ENCODE results near the gene SPCS3.
"Not testable (repeated sequence)": the region's sequence is repeated elsewhere in the genome, so short reads cannot be mapped to it uniquely, and the experiment has no call there.

Gene SPCS3

DNA sequence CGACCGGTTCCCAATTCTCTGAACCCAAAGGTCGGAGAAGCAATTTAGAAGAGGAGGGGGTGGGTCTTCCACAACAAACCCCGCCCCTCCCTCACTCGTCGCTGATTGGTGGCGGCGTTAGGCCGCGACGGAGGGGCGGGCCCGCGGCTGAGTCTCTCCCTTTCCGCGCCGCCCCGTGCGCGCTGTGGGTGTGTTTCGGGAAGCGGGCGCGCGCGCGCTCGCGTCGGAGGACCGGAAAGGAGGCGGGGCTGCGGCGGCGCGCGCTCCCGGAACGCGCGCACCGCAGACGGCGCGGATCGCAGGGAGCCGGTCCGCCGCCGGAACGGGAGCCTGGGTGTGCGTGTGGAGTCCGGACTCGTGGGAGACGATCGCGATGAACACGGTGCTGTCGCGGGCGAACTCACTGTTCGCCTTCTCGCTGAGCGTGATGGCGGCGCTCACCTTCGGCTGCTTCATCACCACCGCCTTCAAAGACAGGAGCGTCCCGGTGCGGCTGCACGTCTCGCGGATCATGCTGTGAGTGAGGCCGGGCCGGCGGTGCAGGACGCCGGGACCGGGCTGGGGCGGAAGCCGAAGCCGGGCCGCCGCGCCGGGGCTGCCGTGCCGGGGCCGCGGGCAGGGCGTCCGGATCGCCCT is at the start of gene SPCS3:
SPCS3 (plus strand) TSS at position 263 of the 636 bp plus-strand sequence; CDS start at position 374, 111 bp downstream.
- DNase-seq (ENCODE audit: low read depth) = peak; percentile 95

DNA sequence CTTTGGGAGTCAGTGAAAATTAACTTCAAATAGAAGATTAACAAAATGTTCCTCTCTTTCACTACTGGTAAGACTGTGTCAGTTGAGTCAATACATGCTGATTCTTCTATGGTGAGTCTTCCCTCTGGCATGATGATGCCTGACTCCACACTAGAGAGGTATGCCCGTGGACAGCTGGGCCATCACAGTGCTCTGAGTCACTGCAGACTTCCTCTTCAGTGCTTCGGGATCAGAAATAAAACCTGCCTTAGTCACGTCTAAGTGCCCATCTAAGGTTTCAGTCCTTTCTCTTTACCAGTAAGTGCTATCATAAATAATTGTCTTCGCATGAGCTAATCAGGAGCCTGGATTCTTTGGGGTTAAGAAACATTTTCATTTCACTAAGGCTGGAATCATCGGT is 49.1 kb upstream of the SPCS3 start:
- DNase-seq (ENCODE audit: low read depth) = no peak

DNA sequence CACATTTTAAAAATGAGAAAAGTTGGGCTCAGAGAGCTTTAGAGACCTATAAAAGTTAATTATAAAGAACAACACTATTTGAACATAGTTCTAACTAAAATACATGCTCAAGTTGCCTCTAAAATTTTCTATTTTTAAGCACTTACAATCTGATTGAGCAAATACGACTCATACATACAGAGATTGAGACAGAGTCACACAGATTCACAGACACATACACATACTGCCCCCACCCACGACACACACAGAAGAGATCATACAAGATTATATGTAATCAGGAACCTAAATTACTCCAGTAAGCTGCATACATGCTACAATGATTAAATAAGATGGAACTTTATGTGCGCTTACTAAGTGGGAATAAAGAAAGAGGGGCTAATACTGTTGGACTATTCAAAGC is 48.0 kb upstream of the SPCS3 start:
- no peak for DNase-seq (ENCODE audit: low read depth)

DNA sequence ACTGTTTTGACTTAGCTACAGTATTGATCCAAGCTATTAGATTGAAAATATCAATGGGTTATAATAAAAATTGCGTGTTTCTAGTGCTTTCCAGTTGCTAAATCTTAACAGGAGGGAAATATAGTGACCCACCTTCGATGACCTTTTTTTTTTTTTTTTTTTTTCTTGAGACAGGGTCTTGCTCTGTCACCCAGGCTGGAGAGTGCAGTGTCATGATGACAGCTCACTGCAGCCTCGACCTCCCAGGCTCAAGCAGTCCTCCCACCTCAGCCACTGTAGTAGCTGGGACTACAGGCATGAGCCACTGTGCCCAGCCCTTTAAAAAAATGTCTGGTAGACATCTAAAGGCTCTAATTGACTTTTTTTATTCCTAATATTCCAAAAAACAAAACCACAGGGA is 47.0 kb upstream of the SPCS3 start:
- no peak for DNase-seq (ENCODE audit: low read depth)

DNA sequence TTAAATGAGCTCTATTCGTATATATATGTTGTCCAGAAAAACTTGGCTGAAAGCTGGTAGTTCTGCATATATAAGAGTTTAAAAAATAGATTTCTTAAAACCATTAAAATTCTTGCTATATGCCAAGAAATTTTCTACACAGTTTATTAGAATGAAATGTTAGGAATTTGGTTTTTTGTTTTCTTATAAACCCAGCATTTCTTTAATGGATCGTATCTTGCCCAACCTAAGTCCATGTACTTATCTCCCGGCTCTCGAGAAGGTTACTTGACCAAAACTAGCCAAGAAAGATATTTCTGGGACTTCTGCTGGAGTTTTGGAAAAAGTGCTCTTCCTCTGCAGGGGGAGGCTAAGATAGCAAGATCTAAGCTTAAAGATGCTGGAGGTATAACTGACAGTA is 46.0 kb upstream of the SPCS3 start:
- no peak for DNase-seq (ENCODE audit: low read depth)

DNA sequence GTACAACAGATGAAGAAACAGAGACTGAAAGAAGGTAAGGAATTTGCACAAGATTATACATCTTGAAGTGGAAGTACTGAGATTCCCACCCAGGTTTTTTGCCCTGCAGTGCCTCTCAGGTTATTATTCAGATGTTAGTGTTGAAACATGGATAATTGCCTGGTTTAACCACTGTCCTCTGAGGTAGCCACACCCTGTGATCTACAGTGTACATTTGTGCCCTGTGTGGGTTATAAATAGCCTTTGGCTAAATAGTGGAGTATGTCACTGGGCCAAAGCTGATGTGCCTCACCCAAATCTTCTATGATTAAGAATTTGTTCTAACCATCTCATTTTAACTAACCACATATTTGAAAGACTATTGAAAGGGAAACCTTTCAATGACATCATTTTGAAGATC is 45.3 kb upstream of the SPCS3 start:
- no peak for DNase-seq (ENCODE audit: low read depth)

DNA sequence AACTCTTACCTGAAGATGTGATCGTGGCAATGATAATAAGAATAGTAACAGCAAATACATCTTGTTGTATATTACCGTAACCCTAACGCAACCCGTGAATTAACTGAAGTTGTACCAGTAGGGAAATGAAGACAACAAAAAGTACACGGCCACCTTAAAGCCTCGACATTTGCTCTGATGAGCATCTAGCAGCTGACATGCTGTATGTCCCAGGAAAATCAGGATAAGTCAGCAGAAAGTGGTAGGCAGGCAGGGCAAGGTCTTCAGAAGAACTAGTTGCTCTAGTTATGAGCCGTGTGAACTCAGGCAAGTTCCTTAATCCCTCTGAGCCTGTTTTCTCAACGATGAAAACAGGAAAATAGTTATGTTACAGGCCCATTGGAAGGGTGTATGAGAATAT is 43.1 kb upstream of the SPCS3 start:
- no peak for DNase-seq (ENCODE audit: low read depth)

DNA sequence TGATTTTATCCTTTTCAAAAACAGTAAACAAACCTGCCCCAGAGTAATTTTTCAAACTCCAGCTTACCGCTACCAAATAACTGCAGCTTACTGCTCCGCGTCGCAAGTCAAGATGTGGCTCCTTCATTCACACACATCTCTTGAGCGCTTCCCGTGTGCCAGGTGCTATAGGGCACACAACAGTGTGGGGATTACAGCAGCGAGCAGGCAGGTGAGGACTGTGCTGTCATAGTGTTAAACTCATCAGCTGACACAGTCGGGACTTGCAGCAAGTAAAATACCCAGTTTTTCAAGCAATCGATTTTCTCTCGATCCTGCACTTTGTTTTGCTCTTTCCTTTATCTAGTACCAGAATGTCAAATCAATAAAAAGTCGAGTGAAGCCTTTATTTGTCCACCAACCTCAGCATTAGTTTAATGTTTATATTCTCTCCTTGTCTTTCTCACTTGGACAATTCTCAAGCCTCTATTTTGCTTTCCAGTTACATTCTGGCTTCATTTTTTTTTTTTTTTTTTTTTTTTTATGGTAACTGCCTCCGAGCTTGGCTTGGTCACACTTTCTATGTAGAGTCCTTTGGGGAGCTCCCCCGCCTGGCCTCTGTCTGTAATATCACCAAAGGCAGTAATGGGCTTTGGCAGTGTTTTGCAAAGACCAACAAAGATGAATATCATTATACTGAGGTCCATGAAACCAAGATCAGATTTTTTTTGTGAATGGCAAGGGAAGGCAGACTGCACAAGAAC is 42.4 kb upstream of the SPCS3 start:
- DNase-seq (ENCODE audit: low read depth) = no peak

DNA sequence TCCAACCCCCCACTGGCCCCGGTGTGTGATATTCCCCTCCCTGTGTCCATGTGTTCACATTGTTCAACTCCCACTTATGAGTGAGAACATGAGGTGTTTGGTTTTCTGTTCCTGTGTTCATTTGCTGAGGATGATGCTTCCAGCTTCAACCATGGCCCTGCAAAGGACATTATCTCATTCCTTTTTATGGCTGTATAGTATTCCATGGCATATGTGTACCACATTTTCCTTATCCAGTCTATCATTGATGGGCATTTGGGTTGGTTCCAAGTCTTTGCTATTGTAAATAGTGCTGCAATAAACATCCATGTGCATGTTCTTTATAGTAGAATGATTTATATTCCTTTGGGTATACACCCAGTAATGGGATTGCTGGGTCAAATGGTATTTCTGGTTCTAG is 40.2 kb upstream of the SPCS3 start:
- DNase-seq (ENCODE audit: low read depth) = not testable (repeated sequence)

DNA sequence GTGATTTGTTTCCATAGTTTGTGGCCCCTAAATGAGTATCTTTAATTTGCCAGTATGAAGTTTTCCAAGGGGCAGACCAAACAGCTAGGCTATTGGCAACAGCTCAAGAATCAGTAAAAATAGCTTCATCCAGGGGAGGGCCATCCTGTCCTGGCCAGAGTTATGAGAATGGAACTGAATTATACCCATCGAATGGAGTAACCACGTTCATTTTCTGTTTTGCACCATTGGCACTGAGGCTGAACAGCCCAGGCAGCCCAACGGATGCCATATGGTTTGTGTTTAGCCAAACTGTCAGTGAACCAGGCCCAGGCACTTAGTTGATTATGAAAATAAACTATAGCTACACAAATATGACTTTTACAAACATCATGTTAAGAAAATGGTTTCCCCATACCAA is 33.0 kb upstream of the SPCS3 start:
- DNase-seq (ENCODE audit: low read depth) = no peak

DNA sequence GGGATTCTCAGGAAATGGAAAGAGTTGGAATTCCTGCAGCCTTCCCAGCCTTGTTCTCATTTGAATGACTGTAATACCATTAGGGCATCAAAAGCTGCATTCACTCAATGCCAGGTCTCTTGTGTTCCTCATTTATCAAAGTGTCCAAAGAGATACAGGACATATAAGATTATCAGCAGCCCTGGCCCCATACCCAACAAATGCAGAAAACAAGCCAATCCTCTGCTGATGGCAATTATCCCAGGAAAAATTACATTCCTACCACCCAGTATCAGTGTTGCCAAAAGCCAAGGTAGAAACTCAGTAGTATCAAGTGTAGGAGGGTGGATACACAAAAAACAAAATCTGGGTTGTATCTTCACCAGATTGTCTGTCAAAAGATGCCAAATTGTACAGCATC is 32.2 kb upstream of the SPCS3 start:
- no peak for DNase-seq (ENCODE audit: low read depth)

DNA sequence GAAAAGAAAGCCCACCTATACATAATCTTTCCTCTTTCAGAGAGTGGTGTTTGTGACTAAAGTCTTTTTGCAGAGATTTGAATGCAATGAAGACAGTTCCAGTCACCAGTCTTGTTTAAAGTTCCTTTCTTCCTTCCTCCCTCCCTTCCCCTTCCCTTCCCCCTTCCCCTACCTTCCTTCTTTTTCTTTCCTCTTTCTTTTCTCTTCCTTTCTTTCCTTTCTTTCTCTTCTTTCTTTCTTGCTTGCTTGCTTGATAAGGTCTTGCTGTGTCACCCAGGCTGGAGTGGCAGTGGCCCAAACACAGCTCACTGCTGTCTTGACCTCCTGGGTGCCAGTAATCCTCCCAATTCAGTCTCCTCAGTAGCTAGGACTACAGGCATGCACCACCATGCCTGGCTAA is 31.7 kb upstream of the SPCS3 start:
- no peak for DNase-seq (ENCODE audit: low read depth)

DNA sequence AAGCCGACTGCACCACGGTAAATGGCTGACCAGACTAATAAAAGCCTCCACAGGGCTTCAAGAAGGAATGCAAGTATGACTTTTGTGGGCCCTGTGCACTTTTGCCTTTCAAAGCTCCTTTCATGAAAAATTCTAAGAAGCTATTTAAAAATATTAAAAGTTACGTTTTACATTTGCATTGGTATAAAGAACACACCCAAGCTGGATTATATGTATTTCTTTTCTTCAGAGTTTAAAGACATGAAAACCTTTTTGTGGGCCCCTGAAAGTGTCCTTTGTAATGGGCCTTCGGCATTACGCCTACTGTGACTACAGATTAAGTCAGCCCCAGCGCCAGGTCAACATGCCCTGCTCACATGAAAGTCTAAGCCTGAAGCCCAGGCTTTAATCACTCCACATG is 30.2 kb upstream of the SPCS3 start:
- DNase-seq (ENCODE audit: low read depth) = no peak

DNA sequence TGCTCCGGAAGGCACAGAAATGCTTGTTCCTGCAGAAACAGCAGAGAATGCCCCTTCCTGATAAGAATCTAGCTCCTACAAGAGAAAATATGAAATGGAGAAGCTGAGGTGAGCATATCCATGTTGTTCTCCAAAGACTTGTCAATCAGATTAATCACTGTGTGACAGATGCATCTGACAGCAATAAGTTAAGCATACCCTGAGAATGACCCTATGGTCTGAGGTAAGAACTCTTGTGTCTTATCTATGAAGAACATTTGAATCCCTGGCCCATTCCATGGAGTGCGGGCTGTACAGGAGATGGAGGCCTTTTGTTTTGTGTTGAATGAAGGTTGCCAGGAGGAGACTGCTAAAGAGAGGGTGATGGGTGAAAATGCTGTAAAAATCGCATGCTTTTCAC is 29.2 kb upstream of the SPCS3 start:
- DNase-seq (ENCODE audit: low read depth) = no peak

DNA sequence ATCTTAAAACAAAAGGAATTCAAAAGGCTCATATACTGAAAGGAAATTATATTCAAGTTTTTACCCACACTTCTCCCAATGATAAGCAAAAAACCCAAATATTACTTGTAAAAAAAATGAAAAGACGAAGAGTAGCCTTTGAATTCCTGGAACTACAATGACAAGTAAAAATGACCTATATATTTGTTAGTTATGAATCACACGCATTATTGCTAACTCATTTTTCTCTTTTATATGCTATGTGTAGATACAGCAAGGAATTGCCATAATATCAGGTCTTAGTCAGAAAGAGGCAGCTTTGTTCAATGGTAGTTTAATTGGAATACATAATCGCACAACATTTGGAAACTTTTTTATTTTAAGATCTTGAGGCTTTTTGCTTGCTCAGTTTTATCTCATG is 28.0 kb upstream of the SPCS3 start:
- DNase-seq (ENCODE audit: low read depth) = no peak

DNA sequence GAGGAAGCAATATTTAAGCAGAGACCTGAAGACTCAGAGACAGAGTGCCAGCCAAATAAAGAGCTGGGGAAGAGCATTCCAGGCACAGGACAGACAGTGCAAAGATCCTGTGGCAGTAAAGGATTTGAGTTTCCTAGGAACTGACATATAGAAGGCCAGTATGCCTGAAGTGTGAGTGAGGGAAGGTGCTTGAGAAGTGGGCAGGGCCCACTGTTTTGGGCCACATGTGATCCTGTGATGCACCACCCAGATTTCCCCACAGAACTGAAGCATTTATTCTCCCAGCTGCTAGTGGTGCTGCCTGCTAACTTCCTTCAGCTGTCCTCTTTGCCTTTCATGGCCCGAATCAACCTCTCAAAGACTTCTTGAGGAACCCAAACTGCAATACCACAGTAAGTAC is 26.8 kb upstream of the SPCS3 start:
- no peak for DNase-seq (ENCODE audit: low read depth)

DNA sequence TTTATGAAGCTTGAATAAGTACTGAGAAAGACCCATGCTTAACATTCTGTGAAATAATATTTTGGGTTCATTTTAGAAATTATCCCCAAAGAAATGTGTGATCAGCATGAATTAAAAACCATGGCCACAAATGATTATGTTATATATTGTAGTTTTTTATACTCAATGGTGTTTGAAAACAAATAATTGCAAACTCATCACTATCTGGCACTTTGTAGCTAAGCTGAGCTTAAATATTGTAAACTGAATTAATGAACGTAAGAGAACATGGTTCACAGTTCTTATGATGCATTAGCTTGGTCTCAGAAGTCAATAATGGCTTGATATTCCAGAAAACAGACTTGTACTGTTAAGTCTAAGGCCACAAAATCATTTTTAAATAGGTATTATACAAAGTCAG is 26.1 kb upstream of the SPCS3 start:
- DNase-seq (ENCODE audit: low read depth) = no peak

DNA sequence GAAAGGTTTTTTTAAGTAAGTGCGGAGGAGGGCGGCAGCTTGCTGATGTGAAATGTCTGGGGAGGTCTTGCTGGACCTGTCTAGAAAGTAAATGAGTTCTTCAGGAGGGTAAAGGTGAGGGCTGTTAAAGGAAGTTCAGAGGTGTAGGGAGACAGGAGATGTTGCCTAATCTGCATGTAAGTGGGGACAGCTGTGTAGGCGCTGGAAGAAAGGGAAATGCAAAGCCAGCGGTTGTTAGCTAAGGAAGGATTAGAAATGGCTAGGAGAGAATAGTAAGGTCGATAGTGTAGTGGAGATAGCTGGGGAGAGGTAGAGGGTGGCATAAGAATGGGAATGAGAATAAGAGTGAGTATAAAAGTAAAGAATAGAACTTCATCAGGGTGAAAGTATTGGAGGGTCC is 23.9 kb upstream of the SPCS3 start:
- not testable (repeated sequence) for DNase-seq (ENCODE audit: low read depth)

DNA sequence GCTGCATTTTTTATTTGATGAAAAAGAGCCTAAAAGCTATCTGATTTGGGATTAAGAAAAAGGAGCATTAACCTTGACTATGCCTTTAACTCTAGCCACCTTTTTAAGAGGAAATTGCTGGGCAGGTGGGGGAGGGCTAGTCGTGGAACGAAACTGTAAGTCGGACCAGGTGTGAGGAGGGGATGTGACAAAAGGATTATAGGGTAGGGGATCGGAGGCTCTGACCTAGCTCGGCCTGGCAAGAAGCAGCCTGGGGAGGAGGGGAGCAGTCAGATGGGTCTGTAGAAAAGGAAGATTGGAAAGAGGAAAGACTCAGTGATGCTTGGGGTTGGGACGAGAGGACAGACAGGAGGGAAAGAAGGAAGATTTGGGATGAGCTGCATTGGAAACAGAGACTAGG is 21.1 kb upstream of the SPCS3 start:
- no peak for DNase-seq (ENCODE audit: low read depth)

DNA sequence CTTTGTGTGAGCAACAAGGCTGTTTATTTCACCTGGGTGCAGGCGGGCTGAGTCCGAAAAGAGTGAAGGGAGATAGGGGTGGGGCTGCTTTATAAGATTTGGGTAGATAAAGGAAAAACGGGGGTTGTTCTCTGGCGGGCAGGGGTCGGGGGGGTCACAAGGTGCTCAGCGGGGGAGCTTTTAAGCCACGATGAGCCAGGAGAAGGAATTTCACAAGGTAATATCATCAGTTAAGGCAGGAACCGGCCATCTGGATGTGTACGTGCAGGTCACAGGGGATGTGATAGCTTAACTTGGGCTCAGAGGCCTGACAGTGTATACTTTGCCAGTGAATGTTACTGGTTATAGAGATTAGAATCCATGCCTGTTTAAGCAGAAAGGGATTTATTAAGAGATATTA is 19.7 kb upstream of the SPCS3 start:
- DNase-seq (ENCODE audit: low read depth) = no peak

DNA sequence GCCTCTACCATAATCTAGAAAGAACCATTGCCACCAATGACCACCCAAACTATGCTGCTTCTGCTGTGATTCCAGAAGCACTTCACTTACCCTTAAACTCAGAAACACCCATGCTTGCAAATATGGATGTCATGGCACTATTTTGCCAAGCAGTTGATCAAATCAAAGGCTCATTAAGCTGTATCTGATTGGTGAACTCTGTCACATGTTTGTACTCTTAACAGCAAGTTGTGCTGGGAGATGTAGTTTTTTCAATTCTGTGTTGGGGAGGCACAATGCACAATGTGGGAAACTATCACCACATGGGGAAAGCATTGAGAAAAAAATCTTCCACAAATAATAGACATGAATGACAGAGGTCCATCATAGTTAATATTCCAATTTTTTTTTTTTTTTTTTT is 19.2 kb upstream of the SPCS3 start:
- DNase-seq (ENCODE audit: low read depth) = no peak

DNA sequence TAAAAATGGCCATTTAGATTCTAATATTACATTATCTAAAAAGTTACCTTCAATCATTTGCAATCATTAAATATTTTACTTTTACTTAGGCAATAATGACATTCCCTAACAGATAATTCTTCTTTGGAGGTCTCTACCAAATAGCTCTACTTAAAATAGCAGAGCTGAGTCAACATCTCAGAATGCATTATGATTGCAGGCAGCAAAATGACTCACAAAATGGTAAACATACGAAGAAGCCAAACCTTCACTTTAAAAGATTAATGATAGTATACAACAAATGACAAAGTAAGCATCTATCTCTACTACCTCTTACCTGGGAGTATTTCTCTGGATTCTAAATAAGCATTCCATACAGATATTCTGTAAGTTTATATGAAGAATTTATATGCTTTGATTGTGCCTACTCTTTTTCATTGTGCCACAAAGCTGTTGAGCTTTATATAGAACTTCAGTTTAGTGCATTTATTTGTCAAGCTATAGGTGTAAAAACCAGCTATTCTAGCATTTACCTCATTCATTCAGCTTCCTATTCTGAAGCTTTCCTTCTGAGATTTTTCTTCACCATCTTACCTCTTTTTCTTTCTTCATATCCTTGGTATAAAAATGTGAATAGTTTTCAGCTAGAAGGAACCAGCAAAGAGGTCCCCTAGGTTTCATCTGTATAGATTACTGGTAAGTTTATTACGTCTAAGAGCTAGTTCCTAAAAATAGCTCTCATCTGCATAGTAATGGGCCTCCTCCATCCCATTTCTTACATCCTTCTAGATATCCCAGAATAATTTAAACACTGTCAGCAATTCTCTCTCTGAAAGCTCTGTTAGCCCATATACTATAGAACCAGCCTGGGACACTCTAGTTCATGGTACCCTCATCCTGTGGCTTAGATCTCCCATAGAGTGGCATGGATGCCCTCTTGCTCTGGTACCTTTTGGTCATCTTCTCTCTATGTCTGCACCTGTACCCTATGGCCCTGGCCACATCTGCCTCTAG is 17.2 kb upstream of the SPCS3 start:
- DNase-seq (ENCODE audit: low read depth) = no peak

DNA sequence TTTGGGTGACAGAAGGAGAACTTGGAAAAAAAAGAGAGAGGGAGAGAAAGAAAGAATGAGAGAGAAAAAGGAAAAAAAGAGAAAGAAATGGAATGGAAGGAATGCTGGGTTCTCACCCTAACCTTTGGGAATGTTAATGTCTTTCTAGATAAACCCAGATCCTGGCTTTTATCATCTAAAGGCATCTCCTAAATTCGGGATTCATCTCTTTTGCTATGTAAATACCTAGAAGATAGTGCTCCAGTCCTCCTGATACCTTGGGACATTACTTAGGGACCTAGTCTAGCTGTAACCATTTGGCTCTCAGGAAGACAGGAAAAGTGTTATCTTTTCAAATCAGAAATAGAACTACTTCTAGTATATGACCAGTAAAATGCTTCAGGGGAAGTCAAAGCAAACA is 15.8 kb upstream of the SPCS3 start:
- no peak for DNase-seq (ENCODE audit: low read depth)
